ENCODE data around the gene YEATS4. TPM values are rescaled to one million over a fixed set of nuclear protein-coding genes. Genes with fewer than 3 reads are reported as not detected.

The YEATS4 gene
- total RNA-seq, 3 donors from 2014 or later (not counting 1 experiment from before 2014, with no cell fraction given), result 18.2 to 23.9 (median 20.3) TPM

DNA sequence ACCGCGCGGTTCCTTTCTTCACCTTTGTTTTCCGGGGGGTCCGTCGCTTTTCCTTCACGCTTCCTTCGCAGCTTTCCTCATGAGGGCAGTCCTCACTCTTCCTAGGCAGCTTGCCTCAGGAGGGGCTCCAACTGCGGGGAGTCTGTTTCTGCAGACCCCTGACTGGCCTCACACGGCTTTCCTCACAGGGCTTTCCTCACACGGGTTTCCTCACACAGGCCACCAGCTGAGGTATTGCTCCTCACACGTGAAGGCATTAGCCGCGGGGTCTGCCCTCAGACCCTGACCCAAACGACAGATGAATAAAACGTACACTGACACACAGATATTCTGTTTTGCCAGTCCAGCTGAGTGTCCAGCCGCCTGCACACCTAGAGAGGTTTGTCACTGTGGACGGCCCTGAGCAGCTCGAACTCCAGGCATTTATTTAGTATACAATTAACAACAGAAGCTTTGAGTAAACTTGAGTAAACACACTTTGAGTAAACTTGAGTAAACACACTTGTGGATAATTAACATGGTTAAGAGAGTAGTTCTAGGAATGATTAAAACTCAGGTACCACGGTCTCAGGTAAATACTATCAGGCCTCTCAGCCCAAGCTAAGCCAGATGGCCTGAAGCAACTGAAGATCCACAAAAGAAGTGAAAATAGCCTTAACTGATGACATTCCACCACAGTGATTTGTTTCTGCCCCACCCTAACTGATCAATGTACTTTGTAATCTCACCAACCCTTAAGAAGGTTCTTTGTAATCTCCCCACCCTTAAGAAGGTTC lies 27.4 kb upstream of the YEATS4 start:
- Histone ChIP-seq H3K27ac (ENCODE audit: low read length) (peak overlapping the region; percentile 82), H3K4me1 (ENCODE audit: control insufficient read depth, insufficient read depth, low read length) (peaks cover 12% of the 10 kb centered on the region), H3K4me3 (ENCODE audit: low read length) (no peak overlapping the region), H3K27me3 (ENCODE audit: control insufficient read depth, insufficient read depth, low read length) (no peaks in the 10 kb centered on the region), H3K36me3 (ENCODE audit: control insufficient read depth, insufficient read depth, low read length) (no peaks in the 10 kb centered on the region), H3K9me3 (ENCODE audit: control insufficient read depth, insufficient read depth, low read length) (no peaks in the 10 kb centered on the region)
- WGBS (ENCODE audit: insufficient coverage), result 90% methylated on average over 20 of the region's 20 CpGs
- no peaks in the 10 kb centered on the region for H3K36me3 Mint-ChIP-seq
- DNase-seq (no peak), ATAC-seq (no peak)
- H3K4me3 Mint-ChIP-seq, result peak overlapping the region; percentile 95
- H3K4me1 Mint-ChIP-seq, result peaks cover 17 to 21% of the 10 kb centered on the region in 2 donors
- H3K27ac Mint-ChIP-seq, result peak overlapping the region; percentile 93 to 94
- H3K27me3 Mint-ChIP-seq (ENCODE audit: low read depth in 2 of 2), result no peaks in the 10 kb centered on the region
- intact Hi-C loops (cut with micrococcal nuclease), result no loop called here
- no peaks in the 10 kb centered on the region for H3K9me3 Mint-ChIP-seq
- TF ChIP-seq, protein P1, sequence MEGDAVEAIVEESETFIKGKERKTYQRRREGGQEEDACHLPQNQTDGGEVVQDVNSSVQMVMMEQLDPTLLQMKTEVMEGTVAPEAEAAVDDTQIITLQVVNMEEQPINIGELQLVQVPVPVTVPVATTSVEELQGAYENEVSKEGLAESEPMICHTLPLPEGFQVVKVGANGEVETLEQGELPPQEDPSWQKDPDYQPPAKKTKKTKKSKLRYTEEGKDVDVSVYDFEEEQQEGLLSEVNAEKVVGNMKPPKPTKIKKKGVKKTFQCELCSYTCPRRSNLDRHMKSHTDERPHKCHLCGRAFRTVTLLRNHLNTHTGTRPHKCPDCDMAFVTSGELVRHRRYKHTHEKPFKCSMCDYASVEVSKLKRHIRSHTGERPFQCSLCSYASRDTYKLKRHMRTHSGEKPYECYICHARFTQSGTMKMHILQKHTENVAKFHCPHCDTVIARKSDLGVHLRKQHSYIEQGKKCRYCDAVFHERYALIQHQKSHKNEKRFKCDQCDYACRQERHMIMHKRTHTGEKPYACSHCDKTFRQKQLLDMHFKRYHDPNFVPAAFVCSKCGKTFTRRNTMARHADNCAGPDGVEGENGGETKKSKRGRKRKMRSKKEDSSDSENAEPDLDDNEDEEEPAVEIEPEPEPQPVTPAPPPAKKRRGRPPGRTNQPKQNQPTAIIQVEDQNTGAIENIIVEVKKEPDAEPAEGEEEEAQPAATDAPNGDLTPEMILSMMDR (IDR thresholded peaks at IDR 0.05), result no peak

DNA sequence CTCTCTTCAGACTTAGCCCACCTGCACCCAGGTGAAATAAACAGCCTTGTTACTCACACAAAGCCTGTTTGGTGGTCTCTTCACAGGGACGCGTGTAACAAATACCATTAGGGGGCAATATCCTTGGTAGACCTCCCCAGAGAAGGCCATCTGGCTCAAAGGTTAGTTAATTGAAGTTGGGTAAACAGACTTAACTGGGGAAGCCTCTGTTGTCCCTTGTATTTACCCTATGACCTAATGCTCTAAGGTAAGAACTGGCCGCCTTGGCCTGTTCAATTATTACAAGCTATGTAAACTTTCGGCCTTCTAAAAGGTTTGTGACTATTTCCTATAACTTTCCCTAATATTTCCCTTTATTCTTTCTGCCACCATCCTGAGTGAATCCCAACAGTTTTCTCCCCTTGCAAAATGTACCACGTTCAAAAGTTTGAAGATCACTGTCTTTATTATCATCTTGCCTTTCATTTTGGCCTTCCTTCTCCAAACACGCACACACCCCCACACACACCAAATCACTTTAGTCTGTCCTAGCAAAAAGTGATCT lies 26.7 kb upstream of the YEATS4 start:
- H3K9me3 Mint-ChIP-seq, result no peaks in the 10 kb centered on the region
- no peaks in the 10 kb centered on the region for H3K36me3 ChIP-seq (ENCODE audit: control insufficient read depth, insufficient read depth, low read length)
- WGBS (ENCODE audit: insufficient coverage), result 93% methylated on average over 6 of the region's 6 CpGs
- peak overlapping the region; percentile 49 for H3K4me3 Mint-ChIP-seq
- H3K27me3 ChIP-seq (ENCODE audit: control insufficient read depth, insufficient read depth, low read length), result no peaks in the 10 kb centered on the region
- no peak for DNase-seq
- H3K27ac Mint-ChIP-seq, result peak overlapping the region in 1 of 2 donors; percentile 27
- H3K27me3 Mint-ChIP-seq (ENCODE audit: low read depth in 2 of 2), result no peaks in the 10 kb centered on the region
- peaks cover 12% of the 10 kb centered on the region for H3K4me1 ChIP-seq (ENCODE audit: control insufficient read depth, insufficient read depth, low read length)
- H3K4me1 Mint-ChIP-seq, result peaks cover 17 to 21% of the 10 kb centered on the region in 2 donors
- H3K27ac ChIP-seq (ENCODE audit: low read length), result no peak overlapping the region
- no peak for ATAC-seq
- H3K4me3 ChIP-seq (ENCODE audit: low read length), result no peak overlapping the region
- H3K9me3 ChIP-seq (ENCODE audit: control insufficient read depth, insufficient read depth, low read length), result no peaks in the 10 kb centered on the region
- intact Hi-C loops (cut with micrococcal nuclease), result no loop called here
- TF ChIP-seq, protein P1 (IDR thresholded peaks at IDR 0.05), result no peak
- no peaks in the 10 kb centered on the region for H3K36me3 Mint-ChIP-seq

DNA sequence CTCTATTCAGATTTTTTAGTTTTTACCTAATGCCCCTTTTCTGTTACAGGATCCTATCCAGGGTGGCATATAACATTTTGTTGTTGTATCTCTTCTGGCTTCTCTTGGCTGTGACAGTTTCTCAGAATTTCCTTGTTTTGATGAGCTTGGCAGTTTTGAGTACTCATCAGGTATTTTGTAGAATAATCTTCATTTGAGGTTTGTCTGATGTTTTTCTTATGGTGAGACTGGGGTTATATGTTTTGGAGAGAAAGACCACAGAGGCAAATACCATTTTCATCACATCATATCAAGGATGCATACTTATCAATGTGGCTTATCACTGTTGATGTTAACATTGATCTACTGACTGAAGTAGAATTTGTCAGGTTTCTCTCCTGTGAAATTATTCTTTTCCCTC lies 25.4 kb upstream of the YEATS4 start:
- TF ChIP-seq, protein P1 (IDR thresholded peaks at IDR 0.05), result no peak
- Mint-ChIP-seq H3K27ac (no peak overlapping the region), H3K27me3 (ENCODE audit: low read depth in 2 of 2) (peaks cover 0 to 2% of the 10 kb centered on the region in 2 donors), H3K36me3 (no peaks in the 10 kb centered on the region), H3K4me1 (peaks cover 17 to 21% of the 10 kb centered on the region in 2 donors), H3K9me3 (no peaks in the 10 kb centered on the region), H3K4me3 (no peak overlapping the region)
- DNase-seq (peak in 1 of 2 donors; percentile 23), ATAC-seq (no peak)
- Histone ChIP-seq H3K27me3 (ENCODE audit: control insufficient read depth, insufficient read depth, low read length) (no peaks in the 10 kb centered on the region), H3K4me3 (ENCODE audit: low read length) (no peak overlapping the region), H3K36me3 (ENCODE audit: control insufficient read depth, insufficient read depth, low read length) (no peaks in the 10 kb centered on the region), H3K9me3 (ENCODE audit: control insufficient read depth, insufficient read depth, low read length) (no peaks in the 10 kb centered on the region), H3K27ac (ENCODE audit: low read length) (no peak overlapping the region), H3K4me1 (ENCODE audit: control insufficient read depth, insufficient read depth, low read length) (peaks cover 12% of the 10 kb centered on the region)
- intact Hi-C loops (cut with micrococcal nuclease), result no loop called here

Data from natural killer cell (primary cell).